Islet of Langerhans (tissue), 1 donor: ENCODE results near the gene GLMP.

Experiments
- FAIRE-seq: peaks from one replicate; lab custom pipeline; 2011; peaks lifted over from hg19 to GRCh38; lab: Jason Lieb, UNC

The GLMP gene

DNA sequence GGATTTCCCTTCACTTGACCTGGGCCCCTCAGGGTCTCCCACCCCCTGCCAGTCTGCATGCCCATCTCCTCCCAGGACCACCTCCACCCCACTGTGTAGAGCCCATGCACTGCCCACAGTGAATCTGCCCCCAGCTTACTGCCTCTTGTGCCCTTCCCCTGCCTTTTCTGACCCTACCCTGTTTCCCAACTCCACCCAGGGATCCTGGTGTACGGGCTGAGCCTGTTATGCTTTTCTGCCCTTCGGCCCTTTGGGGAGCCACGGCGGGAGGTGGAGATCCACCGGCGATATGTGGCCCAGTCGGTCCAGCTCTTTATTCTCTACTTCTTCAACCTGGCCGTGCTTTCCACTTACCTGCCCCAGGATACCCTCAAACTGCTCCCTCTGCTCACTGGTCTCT, 9.4 kb downstream of the GLMP start:
- FAIRE-seq, result no peak

DNA sequence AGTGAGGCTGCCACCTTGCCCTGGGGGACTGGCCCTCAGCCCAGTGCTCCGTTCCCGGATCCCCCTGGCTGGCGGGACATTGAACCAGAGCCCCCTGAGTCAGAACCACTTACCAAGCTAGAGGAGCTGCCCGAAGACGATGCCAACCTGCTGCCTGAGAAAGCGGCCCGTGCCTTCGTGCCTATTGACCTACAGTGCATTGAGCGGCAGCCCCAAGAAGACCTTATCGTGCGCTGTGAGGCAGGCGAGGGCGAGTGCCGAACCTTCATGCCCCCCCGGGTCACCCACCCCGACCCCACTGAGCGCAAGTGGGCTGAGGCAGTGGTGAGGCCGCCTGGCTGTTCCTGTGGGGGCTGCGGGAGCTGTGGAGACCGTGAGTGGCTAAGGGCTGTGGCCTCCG, 10.0 kb downstream of the GLMP start:
- no peak for FAIRE-seq

DNA sequence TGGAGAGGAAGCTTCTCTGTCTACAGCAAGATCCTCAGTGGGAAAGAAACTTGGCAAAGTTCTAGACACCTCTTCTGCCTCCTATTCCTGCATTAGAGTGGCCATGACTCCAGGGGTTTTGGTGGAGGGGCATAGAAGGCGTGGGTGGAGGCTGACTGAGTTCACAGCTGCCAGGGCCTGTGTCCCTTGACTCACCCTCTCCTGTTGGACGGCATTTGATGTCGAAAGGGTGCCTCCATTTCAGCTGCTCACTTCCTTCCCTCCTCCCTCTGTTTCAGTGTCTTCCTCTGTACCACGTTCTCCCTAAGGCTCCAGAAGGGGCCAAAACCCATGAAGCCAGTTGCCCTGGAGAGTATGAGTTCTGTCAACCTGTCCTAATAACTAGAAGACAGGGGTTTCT, 10.7 kb downstream of the GLMP start:
- no peak for FAIRE-seq

DNA sequence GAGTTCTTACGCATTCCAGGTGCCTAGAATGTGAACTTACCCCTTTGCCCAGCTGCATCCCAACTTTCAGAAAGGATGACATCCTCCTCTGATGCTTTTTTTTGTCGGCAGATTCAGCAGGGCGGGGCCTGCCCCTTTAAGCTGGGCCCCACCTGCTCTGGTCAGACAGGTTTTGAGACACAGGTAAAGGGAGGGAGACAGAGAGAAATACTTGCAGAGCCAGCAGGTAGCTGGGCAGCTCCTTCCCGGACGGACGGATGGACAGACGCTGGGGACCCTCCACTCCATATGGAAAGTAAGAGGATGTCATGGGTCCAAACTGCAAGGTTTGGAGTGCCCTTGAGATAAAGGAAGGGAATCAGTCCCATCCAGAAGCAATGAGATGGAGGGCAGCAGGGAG, 11.4 kb downstream of the GLMP start, which contains the start of gene TMEM79:
TSS of gene TMEM79 (plus strand) at position 214 of the 400 bp plus-strand sequence. CDS start 902 bp downstream, outside the sequence.
- no peak for FAIRE-seq

DNA sequence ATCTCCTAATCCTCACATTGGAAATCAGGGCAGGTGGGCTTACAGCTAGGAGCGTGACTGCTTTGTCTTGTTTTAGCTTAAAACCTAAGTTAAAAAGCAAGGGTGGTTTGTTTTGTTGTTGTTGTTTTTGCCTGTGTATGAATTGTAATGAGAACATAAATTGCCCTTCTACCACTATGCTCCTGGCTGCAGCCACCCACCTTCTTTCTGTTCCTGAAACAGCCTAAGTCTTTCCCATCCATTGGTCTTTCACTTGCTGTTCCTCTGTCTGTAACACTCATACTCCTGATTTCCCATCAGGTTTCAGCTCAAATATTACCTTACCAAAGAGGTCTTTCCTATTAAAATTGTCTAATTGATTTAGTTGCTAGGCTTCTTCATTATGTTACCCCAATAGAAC, 12.0 kb downstream of the GLMP start:
- FAIRE-seq, result no peak

DNA sequence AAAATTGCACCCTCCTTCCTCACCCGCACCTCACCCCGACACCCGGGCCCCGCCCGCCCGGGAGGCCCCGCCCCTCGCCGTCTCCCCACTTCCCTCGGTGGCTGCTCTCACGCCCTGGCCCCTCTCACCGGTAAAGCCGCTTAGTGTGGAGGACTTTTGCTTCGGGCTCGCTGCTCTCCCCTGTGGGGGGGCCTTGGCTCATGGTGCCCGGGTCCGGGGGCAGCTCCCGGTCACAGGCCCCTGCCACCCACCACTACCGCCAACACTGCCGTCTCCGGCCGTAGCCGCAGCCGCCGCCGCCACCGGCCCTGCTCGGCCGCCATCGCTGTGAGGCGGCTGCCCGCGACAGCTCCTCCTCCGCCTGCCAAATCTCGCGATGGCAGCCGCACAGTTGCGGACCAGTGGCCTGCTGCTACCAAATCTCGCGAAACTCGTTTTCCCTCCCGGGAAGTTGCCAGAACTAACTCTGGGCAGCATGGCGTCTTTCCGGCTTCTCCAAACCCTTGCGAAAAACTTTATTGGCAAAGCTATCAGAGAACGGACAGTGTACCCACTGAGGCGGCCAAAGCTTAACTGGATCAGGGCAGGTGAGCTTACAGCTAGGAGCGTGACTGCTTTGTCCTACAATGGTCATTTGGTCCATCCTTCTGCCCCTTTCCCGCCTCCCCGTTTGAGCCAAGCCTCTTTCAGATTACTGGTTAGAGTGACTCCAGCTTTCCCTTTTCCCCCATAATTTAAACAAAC, 12.8 kb downstream of the GLMP start, which contains the start of gene SMG5:
TSS of gene SMG5 (minus strand) at position 347 of the 744 bp plus-strand sequence. CDS start at position 202, 145 bp downstream.
- no peak for FAIRE-seq

DNA sequence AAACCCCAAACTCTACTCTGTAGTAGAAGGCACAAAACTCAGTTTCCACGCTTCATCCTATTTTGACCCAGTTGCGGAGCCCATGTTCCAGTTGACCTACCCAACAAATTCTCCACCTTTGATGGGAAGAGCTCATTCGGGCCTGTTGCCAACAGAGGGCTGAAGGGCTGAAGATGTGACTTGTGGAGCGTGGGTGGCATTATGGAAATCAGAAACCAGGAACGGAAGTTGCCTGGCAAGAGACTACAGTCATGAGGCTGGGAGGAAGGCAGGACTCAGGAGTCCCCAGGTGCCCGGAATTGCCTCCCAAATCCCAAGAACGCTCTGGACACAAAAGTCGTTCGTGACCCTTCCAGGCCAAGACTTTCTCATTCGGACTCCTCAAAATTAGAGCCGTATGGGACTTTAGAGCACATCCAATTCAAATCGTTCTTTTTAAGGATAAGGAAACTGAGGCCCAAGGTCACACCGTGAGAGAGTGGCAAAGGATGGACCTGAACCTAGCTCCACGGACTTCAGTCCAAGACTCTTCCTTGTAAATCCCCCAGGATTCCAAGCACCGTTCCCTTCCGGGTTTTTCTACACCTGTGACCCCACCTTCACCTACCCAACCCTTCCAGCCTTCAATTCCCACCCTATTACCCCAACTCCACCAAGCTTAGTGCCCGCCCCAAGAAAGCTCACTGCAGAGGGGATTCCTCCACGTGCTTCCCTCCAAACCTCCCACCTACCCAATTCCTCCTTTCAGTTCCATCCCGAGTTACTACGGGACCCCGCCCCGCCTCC, 13.6 kb downstream of the GLMP start:
- FAIRE-seq, result no peak

DNA sequence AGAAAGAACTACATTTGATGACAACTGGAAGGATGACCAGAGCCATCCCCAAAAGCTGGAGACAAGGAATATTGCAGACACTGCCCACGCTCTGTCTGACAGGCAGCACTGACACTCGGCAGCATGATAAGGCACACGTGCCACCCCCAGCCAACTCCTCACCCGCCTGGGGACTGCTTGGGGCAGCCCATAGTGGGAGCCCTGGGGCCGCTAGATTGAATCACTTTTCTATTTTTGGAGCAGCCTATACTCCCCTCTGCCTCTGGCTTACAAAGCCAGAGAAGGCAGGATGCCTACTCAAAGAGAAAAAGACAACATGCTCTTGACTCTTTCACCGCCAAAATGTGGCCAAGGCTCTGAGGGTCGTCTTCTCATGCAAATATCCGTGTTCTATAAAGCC, 14.2 kb downstream of the GLMP start:
- no peak for FAIRE-seq

DNA sequence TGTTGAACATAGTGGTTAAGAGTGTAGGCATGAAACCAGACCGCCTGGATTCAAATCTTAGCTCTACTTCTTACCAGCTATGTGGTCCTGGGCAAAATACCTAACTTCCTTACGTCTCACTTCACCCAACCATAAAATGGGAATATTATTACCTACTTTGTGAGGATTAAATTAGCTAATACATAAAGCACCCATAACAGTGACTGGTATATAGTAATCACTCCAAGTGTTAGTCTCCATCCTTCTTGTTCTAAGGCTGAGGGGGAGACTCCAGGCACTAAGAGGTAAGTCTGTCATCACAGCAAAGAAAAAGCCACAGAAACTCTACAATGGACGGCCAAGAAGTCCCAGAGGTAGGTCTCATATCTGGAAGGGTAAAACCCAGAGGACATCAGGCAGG, 15.6 kb downstream of the GLMP start:
- FAIRE-seq, result no peak

DNA sequence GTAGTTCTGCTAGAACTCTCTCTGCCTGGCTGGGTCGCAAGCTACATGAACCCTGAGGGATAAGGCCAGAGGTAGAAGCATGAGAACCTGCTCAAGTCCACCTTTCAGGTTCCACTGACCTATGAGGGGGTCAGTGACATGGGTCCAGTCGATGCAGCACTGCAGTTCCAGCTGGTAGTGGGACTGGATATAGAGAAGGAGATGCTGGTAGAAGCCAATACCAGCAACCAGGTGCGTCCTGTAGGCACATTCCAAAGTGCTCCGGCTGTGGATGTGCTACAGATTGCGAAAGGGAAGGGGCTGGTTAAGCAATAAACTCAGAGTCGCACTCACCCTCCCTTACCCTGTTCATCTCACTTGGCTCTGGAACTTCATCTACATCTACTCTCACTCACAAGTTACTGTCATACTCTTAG, 18.5 kb downstream of the GLMP start:
- no peak for FAIRE-seq

DNA sequence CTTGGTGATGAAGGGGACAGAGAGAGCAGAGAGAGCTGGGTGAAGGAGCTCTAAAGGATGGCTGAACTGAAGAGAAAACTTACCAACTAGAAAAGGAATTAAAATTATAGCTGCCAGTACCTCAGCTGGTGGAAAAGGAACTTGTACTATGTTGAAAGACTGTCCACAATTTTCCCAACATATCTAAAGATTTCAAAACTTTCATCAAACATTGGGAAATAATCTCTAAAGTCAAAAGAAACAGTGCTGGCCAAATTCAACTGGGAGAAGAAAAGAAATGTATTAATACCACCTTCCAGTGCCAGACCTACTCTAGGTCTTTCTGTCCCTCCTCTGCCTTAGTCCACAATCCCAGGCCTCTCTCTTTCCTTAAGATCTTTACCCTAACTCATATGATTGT, 18.9 kb downstream of the GLMP start:
- FAIRE-seq, result no peak

DNA sequence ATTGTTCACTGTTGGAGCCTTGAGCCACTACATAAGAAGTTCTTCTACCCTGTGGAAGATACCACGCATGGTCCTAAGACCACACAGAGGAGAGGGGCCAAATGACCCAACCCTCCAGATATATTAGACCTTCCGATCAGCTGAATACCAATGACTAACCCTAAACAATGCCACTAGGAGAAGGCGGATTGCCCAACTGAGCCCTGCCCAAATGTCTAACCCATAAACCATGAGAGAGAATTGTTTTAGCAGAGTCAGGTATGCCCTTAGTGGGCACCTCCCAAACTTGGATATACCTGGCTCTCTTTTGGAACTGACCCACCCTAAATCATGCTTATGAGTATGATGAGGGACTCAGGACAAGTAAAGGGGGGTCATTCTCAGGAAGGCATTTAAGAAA, 25.2 kb downstream of the GLMP start:
- FAIRE-seq, result no peak

DNA sequence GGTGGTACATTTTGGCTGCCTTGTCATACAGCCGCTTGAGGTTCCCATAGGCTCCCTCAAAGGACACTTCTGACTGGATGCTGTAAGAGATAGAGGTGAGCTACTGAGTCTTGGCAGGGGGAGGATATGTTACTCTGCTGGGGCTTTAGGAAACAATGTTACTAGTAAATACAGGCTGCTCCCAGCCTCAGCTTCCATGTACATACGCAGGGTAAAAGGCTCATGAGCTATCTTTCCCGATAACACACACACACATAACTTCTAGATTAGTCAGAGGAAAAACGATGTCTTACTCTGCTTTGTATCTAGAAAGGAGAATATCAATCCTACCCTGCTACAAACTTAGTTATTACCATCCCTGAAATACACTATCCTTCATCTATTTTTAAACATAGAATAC, 27.1 kb downstream of the GLMP start:
- no peak for FAIRE-seq

DNA sequence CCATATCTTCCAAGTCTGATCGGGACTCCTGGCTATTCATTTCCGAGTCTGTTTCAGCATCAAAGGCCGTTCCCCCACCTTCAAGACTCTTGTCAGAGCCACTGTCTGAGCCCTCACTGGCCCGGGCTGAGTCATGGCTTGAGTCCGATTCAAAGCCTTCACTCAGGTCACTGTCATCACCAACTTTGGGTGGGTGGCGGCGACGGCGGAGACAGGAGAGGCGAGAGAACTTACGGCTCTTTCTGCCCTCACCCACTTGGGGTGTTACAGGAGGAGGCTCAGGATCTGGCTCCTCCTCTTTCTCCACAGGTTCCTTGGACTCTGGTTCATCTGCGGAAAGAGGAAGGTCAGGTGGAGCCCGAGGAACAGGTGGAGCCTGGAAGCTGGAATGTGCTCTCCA, 29.4 kb downstream of the GLMP start:
- no peak for FAIRE-seq

DNA sequence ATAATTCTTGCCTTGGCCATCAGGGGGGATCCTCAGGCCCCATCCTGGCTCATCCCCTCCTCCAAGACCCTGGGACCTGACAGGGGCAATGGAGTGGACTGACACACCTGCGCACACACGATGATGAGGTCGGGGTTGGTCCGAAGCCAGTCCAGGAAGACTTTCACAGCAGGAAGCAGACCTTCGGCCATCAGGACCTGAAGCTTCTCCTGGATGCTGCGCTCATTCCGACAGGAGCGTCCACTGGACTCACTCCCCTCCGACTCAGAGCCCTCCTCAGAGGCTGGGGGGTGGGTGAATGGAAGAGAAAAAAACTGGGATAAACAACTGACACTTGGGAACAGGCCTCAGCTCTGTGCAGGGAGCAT, 32.2 kb downstream of the GLMP start:
- FAIRE-seq, result no peak

DNA sequence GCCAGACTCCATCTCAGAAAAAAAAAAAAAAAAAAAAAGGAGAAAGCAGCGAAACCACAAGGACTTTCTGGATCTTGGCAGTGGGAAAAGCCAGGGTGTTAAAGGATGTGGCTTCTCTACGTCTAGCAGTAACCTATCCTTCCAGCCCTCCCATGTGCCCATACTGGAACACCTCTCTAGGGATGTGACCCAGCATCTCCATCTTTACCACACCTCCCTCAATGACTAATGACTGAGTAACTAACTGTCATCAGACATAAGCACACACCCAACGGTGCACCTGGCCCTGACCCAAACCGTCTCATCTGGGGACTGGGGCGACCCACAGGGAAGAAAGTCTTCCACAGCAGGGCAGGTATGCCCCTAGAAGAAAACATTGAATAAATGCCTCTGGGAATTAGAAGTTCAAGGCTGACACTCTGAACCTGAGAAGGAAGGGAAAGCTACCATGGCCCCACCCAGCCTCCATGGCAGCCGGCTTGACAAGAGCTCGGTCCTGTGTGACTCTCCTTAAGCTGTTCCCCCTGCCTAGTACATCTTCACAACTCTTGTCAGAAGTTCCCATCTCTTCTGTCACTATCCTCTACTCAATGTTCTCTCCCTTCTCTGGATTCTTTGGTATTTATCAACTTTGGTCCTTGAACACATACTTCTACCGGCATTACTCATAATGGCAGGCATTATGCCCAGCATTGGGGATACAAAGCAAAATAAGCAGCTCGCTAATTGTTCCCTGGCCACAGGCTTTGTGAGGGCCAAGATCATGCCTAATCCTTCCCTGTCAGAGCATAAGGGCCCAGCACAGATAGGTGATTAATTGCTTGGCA, 32.8 kb downstream of the GLMP start:
- FAIRE-seq, result no peak

DNA sequence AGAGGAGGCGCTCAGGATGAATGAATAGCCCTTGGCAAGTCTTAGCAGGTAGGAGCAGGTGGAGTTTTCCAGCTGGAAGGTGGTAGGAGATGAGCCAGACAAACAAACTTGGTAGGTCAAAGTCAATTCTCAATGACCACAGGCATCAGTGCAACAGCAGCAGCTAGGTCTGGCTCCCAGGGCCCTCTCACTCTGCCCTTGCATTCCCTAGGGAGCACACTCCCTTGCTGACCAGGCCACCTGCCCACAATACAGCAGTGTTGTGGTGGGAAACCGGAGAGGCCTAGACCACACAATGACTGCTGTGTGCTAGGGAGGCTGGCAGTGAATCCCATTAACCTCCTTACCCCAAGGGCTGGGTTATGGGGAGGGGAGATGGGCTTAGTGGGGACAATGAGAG, 34.6 kb downstream of the GLMP start:
- FAIRE-seq, result no peak

DNA sequence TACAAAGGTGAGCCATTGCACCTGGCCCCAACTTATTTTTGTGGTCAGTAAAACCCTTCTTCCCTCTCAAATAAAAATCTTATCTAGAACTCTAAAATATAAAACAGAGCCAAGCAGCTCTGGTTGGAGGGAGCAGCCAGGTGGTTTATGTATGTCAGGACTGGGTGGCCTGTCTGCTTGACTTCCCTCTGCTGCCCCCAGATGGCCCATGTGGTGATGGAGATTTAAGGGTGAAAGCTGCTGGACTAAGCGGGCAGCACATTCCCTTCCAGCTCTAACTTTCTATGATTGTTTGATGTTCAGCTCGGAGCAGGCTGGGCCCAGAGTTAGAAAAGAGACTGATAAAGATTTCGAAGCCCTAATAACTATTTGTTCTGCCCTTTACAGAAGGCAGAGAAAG, 35.7 kb downstream of the GLMP start:
- no peak for FAIRE-seq

DNA sequence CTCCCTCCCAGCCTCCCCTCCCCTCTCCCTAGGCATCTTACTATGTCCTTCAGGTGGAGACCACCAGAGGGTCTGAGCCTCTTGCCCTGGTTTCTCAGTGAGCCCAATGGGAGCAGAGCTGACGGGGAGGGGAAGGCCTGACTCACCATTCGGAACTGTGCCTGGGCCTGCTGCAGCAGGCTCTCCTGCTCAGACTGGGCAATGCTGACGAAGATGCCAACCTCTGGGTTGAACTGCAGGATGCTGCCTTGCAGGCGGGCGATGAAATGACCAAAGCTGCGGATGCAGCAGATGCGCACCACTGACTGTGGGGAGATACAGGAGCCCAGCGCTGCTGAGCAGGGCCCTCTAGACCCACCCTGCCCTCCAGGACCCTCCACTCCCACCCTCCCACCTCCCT, 36.6 kb downstream of the GLMP start:
- no peak for FAIRE-seq

DNA sequence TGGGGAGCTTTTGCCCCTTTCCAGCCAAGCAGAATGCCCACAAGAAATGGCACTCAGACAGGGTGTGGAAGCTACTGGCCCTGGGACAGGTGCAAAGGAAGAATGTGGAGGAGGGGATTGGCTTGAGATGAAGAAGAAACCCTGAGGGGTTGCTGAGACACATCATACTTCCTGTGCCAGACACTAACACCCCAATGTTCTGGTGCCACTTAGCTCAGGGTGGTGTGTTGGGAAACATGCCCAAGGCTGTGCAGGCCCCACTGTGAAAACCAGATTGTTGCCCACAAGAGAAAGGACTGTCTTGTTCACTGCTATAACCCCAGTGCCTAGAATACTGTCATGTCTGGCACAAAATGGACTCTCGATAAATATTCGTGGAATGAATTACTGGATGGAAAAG, 37.8 kb downstream of the GLMP start:
- no peak for FAIRE-seq

DNA sequence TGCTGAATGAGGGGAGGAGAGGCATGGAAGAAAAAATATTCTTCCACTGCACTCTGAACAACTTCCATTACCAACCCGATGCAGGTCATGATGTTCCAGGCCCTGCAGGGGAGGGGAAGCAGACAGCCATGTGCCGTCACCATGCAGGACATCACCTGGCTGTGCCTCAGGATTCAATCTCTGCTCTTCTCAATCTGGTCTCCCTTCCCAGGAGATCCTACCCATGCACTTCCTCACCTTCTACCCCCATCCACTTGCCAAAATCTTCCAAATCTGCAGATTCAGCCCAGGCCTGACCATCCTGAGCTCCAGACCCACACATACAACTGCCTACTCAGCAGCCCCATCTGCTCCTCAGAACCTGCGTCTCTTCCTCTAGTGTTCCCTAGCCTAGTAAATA, 41.8 kb downstream of the GLMP start:
- no peak for FAIRE-seq

DNA sequence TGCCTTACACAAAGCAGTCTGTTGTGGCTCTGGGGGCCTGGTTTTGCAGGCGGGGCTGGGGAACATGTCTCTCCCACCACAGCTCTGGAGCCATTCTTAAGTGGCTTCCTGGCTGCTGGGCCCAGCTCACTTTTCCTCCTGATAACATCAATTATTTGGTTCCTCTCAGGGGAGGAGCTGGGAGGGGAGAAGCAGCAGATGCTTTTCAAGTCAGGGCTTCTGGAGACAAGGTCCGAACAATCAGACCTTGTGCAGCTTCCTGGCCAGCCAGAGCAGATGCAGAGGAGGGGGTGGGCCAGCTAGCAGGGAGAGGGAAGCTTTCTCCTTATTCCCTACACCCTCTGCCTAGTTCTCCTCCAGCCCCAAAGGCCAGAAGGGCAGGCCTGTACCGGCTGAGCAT, 44.0 kb downstream of the GLMP start:
- no peak for FAIRE-seq

DNA sequence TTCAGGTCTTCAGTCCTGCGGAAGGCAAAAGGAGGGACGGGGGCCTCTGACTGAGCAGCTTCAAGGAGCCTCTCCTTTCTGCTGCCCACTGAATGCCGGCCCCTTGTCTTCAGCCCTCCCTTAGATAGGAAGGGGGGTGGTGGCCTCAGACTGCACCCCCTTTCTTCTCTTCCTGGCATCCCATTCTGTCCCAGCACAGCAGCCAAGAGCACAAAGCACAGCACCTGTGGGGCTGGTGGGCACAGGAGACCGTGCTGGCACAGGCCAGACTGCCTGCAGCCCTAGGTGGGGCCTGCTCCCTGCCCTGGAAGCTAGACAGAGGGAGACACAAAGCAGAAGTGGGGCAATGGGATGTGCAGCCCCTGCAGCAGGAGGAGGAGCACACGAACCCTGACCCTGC, 45.9 kb downstream of the GLMP start:
- no peak for FAIRE-seq
